BJ (cell line): ENCODE measurements around the gene ALPG. TPM values are rescaled to one million over a fixed set of nuclear protein-coding genes. Genes with fewer than 3 reads are reported as not detected.

Source experiments
- CTCF ChIA-PET: fragments of 350-600 bp; formaldehyde crosslinking; extraction: SDS; loops from one replicate; lab custom pipeline; 2021; ENCODE audit warnings: antibody characterized with exemption, inconsistent platforms; lab: Yijun Ruan, JAX
- POLR2A ChIA-PET: fragments of 300-600 bp; sonication (Branson Sonifier 250); formaldehyde crosslinking; extraction: SDS; loops from one replicate; lab custom pipeline; 2021; ENCODE audit warnings: antibody characterized with exemption; lab: Charles Lee
- DNase-seq: peaks from one replicate; pipeline ENCODE4 v3.0.0-alpha.2; 2011; ENCODE audit warnings: low read depth
- H3K27me3 ChIP-seq: 2 replicates; pipeline ENCODE4 v1.6.0; 2011; ENCODE audit warnings: low read length; ENCODE audit not compliant: control insufficient read depth, insufficient read depth
- H3K36me3 ChIP-seq: 2 replicates; pipeline ENCODE4 v1.5.1; 2011; ENCODE audit warnings: low read length; ENCODE audit not compliant: control insufficient read depth, insufficient read depth
- H3K4me3 ChIP-seq: 2 replicates; pipeline ENCODE4 v1.5.1; 2011; ENCODE audit warnings: low read depth, mild to moderate bottlenecking, control low read depth, low read length
- CTCF ChIP-seq: IDR thresholded peaks from 2 replicates; pipeline ENCODE4 v1.5.1; 2011; ENCODE audit warnings: low read depth, mild to moderate bottlenecking, control low read depth, inconsistent platforms, low read length, moderate library complexity; ENCODE audit not compliant: insufficient read depth
- polyA plus RNA-seq: library from polyadenylated mRNA; depleted of rRNA; stranded (reverse); fragments of >200 nt; gene quantifications from 2 replicates; pipeline ENCODE4 v1.2.3, GENCODE V29; 2011; rRNA removed
- small RNA-seq: library from RNA; depleted of rRNA; stranded (forward); fragments of <200 nt; gene quantifications from one replicate; pipeline ENCODE3, GENCODE V24; 2012; ENCODE audit warnings: low replicate concordance, low read depth; ENCODE audit not compliant: insufficient read length

ALPG gene
- polyA plus RNA-seq, 1 experiment = not detected

- ChIA-PET POLR2A (no interaction called here), CTCF (interaction anchor here (1.8 kb wide), 1 partner anchor 14 kb away, joined by 6 read pairs; no protein-coding TSS in a partner anchor)
- TF ChIP-seq CTCF = no peak
- DNase-seq = no peak
- Histone ChIP-seq H3K27me3 (peaks cover 8% of the 10 kb centered on the region), H3K4me3 (no peak overlapping the region), H3K36me3 (no peaks in the 10 kb centered on the region)
These were observed 51.5 kb downstream of the ALPG start for GRCh38 chr2:232458051-232458660.

GRCh38 chr2:232458661-232459418, 52.2 kb downstream of the ALPG start:
- ChIA-PET POLR2A (no interaction called here), CTCF (interaction anchor here (1.1 to 1.8 kb wide), 2 partner anchors 12 to 14 kb away, joined by 4 to 6 read pairs; no protein-coding TSS in a partner anchor)
- Histone ChIP-seq H3K36me3 (no peaks in the 10 kb centered on the region), H3K4me3 (no peak overlapping the region), H3K27me3 (peaks cover 8% of the 10 kb centered on the region)
- TF ChIP-seq CTCF = no peak
- DNase-seq = no peak

DNA sequence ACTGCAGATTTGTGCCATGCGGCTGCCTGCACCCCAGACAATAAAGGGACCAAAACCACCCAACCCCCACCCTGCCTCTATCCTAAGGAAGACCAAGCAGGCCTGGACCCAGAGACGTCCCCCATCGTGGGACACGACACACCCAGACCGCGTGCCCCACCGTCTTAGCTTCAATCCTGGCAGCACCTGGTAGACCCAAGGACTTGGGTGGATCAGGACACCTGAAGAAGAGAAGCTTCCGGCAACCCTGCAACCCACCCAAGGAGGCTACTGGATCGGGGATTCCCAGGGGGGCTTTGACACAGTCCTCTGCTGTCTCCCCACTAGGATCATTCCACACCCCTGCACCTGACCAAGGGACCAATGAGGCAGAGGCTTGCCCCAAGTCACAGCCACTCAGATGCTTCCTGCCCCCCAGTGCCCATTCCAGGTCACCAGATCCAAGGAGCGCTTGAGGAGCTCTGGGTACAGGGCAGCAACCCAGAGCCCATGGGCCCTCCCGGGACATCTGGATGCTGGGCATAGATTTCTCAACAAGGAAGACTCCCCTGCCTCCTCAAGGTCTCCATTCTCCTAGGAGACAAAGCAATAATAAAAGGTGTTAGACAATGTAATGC, 52.9 kb downstream of the ALPG start:
- CTCF ChIA-PET = interaction anchor here (1.1 kb wide), 1 partner anchor 13 kb away, joined by 4 read pairs; no protein-coding TSS in a partner anchor
- Histone ChIP-seq H3K27me3 (peaks cover 9% of the 10 kb centered on the region), H3K4me3 (no peak overlapping the region), H3K36me3 (no peaks in the 10 kb centered on the region)
- POLR2A ChIA-PET = no interaction called here
- TF ChIP-seq CTCF = no peak
- DNase-seq = no peak

DNA sequence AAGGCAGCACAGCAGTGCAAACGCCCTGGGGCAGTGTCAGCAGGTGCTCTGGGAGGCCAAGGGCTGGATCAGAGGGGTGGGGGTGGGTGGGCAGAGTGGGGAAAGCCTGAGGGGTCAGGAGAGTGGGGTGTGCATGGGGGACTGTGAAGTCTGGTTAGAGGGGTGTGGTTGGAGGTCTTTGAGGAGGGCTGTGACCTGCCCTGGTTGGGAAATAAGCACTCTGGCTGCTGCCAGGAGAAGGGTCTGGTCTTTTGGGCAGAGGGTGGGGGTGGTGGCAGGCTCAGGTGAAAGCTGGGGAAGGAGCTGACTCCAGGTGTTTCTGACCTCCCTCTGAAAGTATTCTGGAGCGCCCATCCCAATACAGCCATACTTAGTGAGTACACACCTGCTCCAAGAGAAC, 53.5 kb downstream of the ALPG start:
- Histone ChIP-seq H3K27me3 (peaks cover 9% of the 10 kb centered on the region), H3K4me3 (no peak overlapping the region), H3K36me3 (no peaks in the 10 kb centered on the region)
- DNase-seq = no peak
- CTCF ChIA-PET = interaction anchor here (2.2 kb wide), 1 partner anchor 13 kb away, joined by 5 read pairs; no protein-coding TSS in a partner anchor
- POLR2A ChIA-PET = no interaction called here
- no peak for TF ChIP-seq CTCF

Small RNAs within 50 kb of the gene (small RNA-seq; reads per million reads assigned to genes)
- gene AC068134.4 = not detected

Other genes with a start within 250 kb of the ALPG start
- not detected in 2 replicates for gene ALPP, start 28.1 kb upstream of the ALPG start, polyA plus RNA-seq
- not detected in 2 replicates for gene ALPI, start 49.3 kb downstream of the ALPG start, polyA plus RNA-seq
- not detected in 2 replicates for gene ECEL1, start 81.0 kb downstream of the ALPG start, polyA plus RNA-seq
- not detected in 2 replicates for gene PRSS56, start 113.5 kb downstream of the ALPG start, polyA plus RNA-seq
- not detected in 2 replicates for gene CHRND, start 119.3 kb downstream of the ALPG start, polyA plus RNA-seq
- gene CHRNG, start 132.8 kb downstream of the ALPG start, polyA plus RNA-seq = not detected in 2 replicates
- 1.7 and 2.5 TPM in 2 replicates for gene TIGD1, start 143.7 kb downstream of the ALPG start, polyA plus RNA-seq
- gene EIF4E2, start 143.8 kb downstream of the ALPG start, polyA plus RNA-seq = 23.1 and 36.4 TPM in 2 replicates
- gene EFHD1, start 226.8 kb downstream of the ALPG start, polyA plus RNA-seq = 60.0 and 76.5 TPM in 2 replicates